ENCODE results near the gene LINGO4.
A peak's percentile ranks its signal among the peaks of the same experiment; 100 is the strongest.

LINGO4 gene, protein sequence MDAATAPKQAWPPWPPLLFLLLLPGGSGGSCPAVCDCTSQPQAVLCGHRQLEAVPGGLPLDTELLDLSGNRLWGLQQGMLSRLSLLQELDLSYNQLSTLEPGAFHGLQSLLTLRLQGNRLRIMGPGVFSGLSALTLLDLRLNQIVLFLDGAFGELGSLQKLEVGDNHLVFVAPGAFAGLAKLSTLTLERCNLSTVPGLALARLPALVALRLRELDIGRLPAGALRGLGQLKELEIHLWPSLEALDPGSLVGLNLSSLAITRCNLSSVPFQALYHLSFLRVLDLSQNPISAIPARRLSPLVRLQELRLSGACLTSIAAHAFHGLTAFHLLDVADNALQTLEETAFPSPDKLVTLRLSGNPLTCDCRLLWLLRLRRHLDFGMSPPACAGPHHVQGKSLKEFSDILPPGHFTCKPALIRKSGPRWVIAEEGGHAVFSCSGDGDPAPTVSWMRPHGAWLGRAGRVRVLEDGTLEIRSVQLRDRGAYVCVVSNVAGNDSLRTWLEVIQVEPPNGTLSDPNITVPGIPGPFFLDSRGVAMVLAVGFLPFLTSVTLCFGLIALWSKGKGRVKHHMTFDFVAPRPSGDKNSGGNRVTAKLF
- total RNA-seq, result 0.97 to 1.0 reads per million in 2 donors

DNA sequence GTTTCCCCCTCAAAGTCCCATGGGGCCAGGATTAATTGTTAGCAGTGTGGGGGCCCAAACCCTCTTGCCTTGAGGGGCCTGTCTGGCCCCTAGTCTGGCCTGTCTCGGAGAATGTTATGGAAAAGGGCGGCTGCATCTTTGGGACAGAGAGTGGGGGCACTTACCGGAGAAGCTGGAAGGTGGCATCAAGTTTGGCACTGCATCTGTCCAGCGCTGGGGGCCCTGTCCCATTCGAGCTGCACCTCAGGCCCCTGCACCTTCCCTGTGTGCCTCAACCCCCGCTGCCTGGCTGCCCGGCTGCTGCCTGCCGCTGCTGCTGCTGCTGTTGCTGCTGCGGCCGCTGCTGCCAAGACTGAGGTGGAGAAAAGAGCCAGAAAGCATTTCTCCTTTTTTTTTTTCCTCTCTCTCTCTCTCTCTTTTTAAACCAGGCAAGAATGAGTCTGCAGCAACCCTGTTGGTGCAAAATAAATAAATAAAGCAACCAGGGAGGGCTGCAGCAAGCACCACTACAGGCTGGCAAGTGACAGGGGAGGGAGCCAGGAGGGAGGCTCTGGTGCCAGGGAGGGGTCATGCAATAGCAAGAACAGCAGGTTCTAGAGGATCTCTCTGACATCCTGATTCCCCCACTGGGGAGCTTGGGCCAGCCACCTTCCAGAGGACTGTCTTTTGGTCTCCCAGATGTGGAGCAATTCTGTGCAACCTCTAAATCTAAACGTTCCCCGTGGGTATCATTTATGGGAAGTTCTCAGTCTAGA, at the start of gene LINGO4:
Gene LINGO4 (minus strand): TSS at position 354 of the 755 bp plus-strand sequence. CDS start 2,715 bp downstream, outside the sequence.
- DNase-seq, result no peak

DNA sequence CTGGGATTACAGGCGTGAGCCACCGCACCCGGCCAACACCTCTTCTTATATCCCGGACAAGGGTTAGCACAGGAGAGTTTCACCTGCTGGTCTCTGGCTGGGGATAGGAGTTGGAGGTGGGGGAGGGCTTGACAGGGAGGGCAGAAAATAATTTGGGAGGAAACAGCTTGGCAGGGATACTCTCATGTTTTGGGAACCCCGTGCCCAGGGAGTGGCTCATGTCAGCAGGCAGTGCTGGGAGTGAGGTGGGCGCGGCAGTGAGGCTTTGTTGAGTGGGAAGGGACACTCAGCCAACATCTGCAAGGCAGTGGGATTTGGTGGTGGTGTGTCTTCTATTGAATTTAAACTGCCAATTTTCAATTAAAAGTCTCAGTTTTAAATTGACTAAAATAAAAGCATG, 49.4 kb upstream of the LINGO4 start:
- no peak for DNase-seq

DNA sequence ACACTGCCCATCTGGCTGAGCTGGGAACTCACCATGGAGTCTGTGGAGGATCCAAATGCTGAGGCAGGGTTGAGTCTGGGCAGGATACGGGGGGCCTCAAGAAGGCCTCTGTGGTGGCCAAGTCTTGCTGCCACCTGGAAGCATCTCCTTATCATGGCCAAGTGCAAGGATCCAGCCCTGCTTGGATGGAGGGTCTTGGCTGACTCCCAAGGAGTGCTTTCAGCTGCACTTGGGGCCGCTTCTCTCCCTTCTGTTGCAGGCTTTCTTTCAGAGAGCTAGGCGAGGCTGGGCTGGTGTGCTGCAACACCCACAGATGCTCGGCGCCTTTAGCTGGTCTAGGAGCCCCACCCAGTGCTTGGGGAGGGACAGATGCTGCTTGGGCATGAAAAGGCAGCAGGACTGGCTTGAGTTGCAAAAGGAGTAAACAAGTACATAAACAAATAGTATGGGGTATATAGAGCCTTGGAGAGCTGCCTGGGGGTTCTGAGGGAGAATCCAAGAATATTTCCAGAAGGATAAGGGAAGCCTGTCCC, 48.3 kb upstream of the LINGO4 start, which contains the start of gene THEM5:
Gene THEM5 (minus strand): TSS at position 302 of the 533 bp plus-strand sequence. CDS start 147 bp downstream, at position 155.
- DNase-seq, result no peak

DNA sequence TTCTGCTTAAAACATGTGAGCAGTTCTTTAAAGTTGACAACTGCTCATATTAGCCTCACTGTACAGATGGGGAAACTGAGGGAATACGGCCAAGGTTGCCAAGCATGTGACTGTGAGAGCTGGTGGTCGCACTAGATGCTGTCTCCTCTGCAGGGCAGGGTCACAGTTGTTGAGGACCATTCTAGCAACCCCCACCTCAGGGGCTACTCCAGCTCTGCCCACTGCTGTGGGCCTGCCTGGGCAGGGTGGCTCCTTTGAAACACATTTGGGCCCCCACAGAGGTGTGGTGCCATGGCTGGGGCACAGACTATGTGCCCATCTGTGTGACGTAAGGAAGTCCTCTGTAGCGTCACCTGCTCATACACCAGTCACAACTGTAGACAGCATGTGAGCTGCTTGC, 47.5 kb upstream of the LINGO4 start:
- DNase-seq, result no peak

DNA sequence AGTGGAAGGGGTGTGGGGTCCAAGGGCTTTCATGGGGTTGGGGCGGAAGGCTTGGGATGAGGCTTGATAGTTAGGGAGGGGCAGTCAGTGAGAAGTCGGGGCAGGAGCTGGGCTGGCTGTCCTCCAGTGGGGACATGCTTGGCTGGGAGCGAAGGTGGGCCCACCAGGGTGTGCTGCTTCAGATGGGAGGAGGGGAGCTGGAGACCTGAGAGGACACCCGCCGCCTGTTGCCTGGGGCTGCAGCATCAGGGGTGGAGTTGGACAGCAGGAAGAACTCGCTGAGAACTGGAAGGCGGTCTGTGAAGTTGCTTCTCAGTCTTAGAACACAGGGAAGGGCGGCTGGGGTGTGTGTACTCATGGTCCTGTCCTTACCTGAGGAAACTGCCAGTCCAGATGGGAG, 46.7 kb upstream of the LINGO4 start:
- DNase-seq, result no peak

DNA sequence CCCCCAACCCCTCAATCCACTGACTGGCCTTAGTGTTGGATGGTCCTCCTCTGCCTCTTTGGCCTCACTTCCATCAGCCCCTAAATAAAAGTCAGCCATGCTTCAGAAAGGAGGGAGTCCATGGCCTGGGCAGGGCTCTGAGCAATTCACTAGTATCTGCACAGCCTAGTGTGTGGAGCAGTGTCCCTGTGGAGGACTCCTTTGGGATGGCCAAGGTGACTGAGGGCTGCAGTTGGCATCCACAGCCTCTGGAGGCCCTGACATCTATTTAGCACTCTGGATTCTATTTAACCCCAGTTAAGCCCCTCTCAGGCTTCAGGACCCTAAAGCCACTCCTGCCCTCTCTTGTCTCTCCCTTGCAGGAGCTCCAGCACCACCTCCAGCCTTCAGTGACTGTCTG, 44.7 kb upstream of the LINGO4 start:
- DNase-seq, result no peak

DNA sequence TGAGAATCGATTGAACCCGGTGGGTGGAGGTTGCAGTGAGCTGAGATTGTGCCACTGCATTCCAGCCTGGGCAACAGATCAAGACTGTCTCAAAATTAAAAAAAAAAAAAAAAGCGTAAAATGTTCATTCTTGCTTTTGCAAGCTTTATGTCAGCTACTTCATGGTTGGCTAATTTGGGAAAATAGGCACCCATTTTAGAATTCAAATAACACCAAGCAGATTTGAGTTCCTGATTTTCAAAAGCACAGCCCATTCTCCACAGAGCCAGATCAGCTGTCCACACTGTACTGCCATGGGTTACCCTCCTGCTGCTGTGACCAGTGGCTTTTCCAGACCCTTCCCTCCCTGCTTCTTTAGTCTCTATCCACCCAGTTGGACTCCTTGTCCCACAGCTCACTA, 43.9 kb upstream of the LINGO4 start:
- DNase-seq, result no peak

DNA sequence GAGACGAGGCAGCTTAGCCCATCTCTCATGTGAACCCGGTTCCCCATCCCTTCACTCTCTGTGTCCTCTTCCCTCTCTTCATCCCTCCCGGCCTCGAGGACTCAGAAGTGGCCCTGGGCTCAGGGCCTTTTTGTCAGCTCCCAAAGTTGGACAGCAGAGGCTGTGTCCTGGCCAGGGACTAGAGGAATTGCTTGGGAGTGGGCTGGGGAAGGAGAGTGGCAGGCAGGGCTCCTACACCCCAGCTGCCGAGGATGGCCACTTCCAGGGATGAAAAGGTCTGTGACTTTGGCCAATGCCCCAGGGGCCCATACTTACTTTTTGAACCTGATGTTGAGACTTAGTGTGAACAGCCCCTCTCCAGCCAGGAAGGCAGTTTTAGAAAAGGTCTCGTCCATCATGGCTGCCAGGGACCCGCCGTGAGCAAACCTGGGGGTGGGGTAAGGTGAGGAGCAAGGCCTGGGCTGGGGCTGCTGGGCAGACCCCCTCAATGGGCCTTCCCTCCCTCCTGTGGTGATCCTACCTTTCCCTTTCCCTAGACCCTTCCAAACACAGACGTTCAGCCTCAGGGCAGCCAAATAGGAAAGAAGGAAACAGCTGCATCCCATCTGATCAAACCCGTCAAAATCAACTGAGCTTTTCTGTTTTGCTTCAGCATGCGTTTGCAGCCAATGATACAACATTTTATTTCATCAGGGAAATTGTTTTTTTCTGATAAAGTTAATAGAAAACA, 42.8 kb upstream of the LINGO4 start:
- no peak for DNase-seq

DNA sequence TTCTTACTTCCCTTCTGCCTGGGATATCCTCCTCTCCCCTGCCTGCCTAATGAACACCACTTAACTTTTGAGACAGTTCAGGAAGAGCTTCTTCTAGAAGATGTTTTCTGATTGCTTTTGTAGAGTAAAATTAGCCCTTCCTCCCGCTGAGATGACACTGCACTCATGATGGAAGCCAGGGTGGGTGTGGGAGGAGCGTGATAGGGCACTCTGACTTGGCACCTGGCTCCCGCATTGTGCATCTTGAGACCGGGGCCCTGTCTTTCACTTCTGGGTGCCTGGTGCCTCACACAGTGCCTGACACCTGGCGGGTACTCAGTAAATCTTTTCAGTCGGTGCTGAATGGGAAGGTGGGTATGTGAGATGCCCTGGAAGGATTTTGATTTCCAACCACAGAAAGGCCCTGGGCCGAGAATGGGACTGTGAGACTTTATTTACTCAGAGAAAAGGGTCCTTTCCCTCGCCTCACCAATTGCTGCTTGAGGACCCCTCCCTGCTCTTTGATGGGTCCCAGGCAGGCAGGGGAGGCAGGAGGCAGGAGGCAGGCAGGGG, 41.5 kb upstream of the LINGO4 start:
- DNase-seq, result no peak

DNA sequence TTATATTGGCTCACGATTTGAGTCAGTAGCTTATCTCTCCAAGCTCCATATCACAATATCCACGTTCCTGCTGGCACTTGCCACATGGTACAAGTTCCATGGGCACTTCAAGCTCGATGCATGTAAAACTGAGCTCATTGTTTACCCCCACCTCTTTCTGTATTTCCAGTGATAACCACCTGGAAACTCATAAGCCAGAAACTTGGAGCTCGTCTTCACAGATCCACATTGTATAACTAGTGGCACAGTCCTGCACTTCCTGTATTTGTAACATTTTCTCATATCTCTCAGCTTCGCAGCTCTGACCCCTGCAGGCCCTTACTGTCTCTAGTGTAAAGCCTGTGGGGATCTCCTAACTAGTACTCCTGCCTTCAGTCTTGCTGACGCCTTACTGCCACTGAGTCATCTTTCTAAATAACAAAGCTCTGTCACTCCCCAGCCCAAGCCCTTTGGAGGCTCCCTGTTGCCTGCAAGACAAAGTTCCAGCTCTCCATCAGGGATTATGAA, 40.9 kb upstream of the LINGO4 start:
- DNase-seq, result no peak

DNA sequence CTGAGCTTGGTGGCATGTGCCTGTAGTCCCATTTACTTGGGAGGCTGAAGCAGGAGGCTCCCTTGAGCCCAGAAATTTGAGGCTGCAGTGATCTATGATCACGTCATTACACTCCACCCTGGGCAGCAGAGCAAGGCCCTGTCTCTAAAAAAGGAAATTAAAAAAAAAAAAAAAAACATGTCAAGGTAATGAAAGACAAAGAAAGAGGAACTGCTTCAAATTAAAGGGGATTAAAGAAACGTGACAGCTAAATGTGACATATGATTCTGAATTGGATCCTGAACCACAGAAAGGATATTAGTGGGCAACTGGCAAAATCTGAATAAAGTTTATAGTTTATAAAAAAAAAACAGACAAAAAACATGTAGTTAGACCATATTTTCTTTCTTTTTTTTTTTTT, 38.2 kb upstream of the LINGO4 start:
- no peak for DNase-seq

DNA sequence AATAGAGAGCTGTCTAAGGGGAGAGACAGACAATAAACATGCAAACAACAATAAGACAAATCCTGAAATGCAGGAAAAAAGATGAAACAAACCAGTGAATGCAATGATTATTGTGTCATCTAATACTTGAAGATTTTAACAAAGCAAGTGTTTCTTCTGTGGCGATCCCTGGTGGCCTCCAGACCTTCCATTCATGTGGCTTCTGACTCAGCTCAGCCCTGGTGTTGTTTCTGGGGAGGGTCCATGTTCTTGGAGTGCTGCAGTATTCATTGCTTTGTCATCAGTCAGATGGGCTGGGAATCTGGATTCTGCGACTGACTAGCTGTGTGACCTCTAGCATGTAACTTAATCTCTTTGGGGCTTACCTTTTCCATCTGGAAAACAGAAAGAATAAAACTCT, 35.9 kb upstream of the LINGO4 start:
- no peak for DNase-seq

DNA sequence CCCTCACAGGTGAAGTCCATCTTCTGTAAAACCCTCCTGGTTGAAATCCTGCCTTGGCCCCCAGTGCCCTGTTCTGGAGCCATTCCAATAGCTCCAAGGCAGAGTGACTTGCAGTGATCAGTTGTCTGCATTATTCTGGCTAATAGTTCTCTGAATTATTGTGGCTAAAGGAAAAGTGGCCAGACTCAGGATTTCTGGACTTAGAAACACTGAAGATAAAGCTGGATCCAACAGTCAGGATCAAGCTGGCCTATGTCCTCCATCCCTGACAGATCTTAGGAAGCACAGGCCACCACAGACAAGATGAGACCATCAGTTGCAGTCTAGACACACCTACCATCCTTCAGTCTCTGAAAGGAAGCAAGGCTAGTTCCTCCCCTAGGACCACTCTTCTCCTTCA, 35.2 kb upstream of the LINGO4 start:
- no peak for DNase-seq

DNA sequence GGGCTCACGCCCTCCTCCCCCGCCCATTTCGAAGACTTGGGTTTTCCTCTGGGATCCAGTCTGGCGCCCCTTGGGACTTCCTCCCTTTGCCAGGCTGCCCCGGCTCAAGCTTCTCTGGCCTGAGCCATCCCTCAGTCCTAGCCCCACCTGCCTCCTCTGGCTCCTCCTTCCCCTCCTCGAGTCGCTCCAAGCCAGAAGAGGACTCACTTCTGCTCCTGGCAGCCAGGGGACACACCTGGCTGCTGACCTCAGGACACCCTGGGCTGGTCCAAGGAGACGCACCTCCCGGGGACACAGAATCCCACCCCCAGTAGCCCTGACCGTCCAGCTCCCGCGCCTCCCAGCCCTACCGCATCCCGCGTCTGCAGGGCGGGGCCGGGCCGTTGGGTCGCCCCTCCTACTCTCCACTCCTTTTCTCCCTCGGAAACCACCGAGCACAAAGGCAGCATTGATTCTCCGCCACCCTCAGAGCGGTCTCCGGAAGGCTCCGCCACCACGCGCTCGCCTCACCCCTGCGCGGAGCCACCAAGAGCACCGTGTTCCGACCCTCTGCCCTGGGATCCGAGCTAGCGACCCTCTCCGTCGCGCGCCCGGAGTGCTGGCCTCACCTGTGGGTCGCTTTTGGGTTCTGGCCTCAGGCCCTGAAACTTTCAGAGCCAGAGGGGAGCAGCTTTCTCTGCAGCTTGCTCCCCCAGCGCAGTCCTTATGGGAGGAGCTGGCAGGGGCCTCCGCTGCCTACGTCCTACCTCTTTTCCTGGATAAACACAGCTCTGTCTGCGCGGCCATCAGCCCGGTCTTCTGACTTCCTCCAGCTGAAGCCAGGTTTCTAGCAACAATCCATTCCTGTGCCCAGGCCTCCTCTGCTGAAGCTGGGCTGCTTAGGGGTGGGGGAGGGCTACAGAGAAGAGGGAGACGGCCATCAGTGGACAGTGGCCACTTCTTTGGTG, 34.5 kb upstream of the LINGO4 start, which contains the start of gene C2CD4D:
Gene C2CD4D (minus strand): TSS at position 364 of the 947 bp plus-strand sequence. CDS start 831 bp downstream, outside the sequence.
- peak; percentile 68 for DNase-seq

DNA sequence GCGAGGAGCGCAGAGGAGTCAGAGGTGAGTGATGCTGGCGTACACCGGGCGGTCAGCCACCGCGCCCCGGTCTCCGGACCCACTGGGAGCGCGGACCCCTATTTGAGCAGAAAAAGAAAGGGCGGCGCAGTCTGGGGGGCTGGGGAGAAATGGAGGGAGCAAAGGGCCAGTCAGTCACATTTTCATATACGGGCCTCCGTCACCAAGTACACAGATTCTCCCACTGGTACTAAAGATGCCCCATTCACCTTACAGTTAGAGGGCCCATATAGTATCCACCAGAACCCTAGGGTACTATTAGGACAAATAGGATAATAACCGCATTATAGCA, 33.8 kb upstream of the LINGO4 start:
- no peak for DNase-seq

DNA sequence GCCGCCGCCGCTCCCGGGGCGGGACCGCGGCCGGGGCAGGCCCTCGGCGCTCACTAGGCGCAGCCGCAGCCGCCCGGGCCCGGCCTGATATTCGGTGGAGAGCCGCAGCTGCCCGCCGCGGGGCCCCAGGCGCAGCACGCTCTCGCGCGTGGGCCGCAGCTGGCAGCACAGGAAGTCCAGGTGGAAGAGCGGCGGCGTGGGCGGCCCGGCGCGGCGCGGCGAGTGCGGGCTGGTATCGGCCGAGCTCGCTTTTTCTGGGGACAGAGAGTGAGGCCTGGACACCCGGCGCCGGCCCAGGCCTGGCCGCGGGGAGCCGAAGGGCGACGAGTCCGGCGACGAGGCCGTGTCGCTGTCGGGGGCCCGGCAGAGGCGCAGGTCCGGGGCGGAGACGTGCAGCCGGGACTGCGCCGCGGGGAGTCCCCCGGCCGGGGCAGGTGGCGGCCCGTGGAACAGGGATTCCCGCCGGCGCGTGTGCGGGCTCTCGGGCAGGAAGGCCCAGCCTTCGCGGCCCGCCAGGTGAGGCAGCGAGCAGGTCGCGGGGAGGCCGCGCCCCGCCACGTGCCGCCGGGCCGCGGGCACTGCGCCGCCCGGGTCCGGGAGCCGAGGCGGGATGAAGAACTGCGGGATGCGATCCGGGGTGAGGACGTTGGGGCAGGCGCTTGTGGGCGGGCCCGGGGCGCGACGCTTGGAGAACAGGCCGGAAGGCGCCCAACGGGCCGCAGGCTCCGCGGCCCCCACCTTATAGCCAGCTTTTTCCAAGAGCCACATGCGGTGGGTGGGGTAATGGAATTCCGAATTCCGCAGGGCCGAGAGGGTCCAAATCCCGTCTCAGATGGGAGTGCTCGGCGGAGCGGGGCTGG, 33.2 kb upstream of the LINGO4 start:
- DNase-seq, result peak; percentile 40

DNA sequence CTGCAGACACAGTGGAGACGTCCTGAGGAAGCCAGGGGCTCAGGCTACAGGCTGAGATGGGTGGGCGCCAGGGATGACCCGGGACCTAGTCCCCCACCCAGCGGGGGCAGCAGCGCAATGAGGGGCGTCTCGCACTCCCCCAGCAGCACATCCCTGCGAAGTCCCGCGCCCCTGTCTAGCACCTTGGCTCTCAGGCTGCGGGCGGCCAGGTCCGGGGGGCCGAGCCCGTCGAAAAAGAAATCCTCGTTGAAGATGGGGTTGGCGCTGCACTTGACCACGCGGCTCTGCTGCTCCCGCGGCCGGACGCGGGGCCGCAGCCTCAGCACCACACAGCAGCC, 32.6 kb upstream of the LINGO4 start:
- DNase-seq, result no peak

DNA sequence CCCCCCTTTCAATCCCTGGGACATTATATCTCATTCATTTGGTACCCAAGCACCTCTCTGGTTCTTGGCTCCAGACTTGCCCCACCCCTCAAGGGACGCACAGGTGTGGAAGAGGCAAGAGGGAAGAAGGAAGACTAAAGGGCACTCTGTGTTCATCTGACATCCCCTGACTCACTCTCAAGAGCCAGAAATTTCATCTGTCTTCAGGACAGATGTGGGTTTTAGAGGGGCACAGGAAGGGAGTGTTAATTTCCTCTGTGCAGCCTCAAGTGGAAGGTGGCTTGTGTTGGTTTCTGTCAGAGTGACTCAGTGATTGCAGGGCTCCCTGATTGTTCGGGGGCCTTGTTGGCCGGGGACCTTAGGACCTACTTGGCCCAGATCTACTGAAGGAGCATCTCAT, 32.0 kb upstream of the LINGO4 start:
- DNase-seq, result peak; percentile 32

DNA sequence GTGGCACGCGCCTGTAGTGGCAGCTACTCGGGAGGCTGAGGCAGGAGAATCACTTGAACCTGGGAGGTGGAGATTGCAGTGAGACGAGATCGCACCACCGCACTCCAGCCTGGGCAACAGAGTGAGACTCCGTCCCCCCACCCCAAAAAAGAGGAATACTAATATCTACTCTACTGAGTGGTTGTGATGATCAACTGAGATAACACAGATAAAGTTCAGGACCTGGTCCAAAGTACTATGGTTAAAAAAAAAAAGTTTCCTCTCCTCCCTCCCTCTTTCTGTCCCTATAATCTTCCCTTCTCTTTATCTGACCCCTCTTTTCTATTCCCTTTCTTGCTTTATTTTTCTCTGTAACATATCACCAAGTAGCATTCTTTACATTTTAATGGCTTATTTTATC, 30.4 kb upstream of the LINGO4 start:
- no peak for DNase-seq

DNA sequence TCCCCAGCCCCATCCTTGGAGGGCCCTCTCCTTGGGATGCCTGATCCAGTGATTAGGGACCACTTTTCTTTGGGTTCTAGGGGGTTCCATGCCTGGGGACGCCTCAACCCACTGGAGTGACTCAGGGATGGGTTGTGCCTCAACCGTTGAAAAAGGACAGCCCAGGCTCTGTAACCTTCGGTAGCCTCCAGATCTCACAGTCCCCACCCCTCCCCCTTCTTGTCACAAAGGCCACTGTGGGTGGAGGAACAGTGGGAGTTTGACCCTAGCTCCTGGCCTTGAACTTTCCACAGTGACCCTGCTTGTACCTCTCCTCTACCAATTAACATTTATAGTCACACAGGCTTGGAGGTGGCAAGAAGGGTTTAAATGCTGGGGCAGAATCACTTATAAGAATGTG, 29.0 kb upstream of the LINGO4 start:
- no peak for DNase-seq
